GM18873 (cell line): Measurements from ENCODE around the gene ARHGAP23.

Experiments used
- ATAC-seq: cut with Tn5 transposase; IDR thresholded peaks from one replicate; pipeline ENCODE4 v1.9.1; 2021; ENCODE audit warnings: mild to moderate bottlenecking, moderate library complexity, moderate number of reproducible peaks; ENCODE audit not compliant: unreplicated experiment, low FRiP score

The ARHGAP23 gene

GRCh38 chr17:38440614-38441397 is 12.5 kb downstream of the ARHGAP23 start:
- ATAC-seq = no peak

DNA sequence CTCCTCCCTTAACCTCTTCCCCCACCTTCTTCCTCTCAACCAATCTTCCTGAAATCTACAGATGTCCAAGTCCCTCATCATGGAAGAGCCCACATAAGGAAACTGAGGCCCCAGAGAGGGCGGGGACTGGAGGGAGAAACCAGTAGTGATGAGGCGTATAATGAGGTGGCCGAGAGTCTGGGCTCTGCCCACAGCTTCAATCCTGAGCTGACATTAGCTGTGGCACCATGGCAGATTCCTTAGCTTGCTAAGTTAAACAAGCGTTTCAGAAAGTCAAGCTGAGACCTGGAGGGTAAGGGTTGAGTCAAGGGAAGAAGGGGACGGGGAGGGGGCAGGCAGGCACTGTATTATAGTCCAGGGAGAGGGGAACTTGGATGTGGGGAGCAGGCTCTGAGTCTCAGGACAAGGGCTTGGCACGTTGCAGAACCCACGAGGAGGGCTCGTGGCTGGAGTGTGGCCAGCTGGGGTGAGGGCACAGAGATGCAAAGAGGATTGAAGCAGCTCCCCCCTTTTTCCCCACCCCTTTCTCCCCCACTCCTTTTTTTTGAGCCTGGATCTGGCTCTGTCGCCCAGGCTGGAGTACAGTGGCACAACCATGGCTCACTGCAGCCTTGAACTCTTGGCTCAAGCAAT is 13.3 kb downstream of the ARHGAP23 start:
- ATAC-seq = no peak

GRCh38 chr17:38442548-38442947 is 14.3 kb downstream of the ARHGAP23 start:
- no peak for ATAC-seq

- ATAC-seq = no peak
These were observed 15.2 kb downstream of the ARHGAP23 start for GRCh38 chr17:38443356-38444031.

DNA sequence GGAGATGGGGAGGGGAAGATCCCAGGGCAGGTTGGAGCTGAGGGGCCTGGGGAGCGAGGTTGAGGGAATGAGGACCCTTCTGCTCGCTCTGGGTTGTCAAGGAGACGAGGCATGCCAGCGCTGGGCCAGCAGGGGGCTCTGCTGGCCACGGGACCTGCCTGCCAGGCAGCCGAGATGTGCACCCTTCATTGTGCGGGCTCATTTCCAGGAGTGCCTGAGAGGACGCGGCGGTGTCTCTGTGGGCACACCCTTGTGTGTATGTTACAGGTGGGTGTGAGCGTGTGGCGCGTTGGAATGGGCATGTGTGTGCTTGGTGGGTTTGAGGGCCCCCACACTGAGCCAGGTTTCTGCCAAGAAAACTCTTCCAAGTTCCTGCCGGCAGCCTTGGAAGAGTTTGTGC is 15.9 kb downstream of the ARHGAP23 start:
- no peak for ATAC-seq

GRCh38 chr17:38447502-38448085 is 19.3 kb downstream of the ARHGAP23 start:
- ATAC-seq = no peak

- no peak for ATAC-seq
These were observed 20.0 kb downstream of the ARHGAP23 start for GRCh38 chr17:38448208-38448771.

DNA sequence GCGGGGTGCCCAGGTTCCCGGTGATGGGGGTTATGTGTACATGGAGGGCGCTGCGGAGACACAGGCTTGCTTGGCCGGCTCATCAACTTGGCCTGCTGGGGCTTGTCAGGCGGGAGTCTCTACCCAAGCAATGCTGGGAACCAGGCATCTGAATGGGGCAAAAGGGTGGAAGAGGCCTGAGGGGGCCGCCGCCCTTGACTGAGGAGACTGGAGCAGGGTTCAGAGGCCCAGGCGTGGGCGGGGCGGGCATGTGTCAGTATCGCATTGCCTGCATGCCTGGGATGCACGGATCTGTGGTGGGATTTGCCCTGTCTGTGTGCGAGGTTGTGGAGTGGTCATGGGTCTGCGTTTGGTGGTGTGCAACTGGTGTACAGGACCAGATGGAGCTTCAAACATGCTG is 21.1 kb downstream of the ARHGAP23 start:
- no peak for ATAC-seq

GRCh38 chr17:38450557-38451029 is 22.3 kb downstream of the ARHGAP23 start:
- no peak for ATAC-seq

- ATAC-seq = no peak
These were observed 23.0 kb downstream of the ARHGAP23 start for GRCh38 chr17:38451030-38451839.

DNA sequence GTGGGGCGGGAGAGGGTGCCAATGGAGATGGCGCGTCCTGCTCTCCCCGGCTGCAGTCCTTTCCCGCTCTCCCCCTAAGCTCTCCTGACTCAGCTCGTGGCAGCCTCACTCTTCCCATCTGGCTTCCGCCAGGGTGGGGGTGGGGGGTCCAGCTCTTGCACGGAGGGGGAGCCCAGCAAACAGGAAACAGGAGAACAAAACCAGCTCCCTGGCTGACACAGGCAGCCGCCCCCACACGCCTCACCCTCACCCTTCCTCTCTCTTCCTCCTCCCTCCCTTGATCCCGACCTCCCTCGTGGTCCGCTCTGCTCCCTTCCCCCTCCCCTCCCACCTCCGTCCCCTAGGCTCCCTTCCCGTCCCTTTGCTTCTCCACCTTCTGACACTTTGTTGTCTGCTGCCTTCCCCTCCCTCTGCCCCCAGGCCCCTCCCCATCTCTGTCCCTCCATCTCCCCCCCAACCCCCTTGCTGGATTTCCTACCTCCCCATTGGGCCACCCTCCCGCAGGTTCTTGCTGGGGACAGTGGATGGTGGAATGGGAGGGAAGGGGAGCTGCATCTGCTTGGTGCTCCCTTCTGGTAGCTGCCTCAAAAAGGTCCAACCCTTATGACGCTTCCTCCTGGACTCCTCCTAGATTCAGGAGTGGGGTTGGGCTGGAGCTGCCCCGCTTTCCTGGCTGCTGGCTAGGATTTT is 23.7 kb downstream of the ARHGAP23 start:
- no peak for ATAC-seq

- ATAC-seq = no peak
These were observed 24.5 kb downstream of the ARHGAP23 start for GRCh38 chr17:38452719-38453118.

DNA sequence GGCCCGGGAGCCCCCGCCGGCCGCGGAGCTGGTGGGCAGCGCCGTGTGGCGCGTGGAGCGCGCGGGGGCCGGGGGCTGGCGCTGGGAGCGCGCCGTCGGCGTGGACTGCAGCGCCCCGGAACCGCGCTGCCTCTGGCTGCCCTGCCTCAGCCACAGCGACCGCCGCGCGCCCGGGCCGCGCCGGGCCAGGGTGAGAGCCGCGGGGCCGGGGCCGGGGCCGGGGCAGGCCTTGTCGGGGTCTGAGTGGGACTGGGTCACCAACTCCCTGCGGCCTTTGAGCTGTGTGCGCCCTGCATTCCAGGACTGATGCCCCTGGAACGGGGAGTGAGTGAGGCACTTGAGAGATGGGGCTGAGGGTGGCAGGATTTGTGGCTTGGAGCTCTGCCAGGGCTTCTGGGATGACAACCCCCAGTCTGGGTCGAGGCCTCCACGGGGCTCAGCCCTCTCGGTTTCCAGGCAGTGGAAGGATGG is 25.7 kb downstream of the ARHGAP23 start:
- ATAC-seq = no peak

GRCh38 chr17:38454532-38454931 is 26.3 kb downstream of the ARHGAP23 start:
- ATAC-seq = no peak

DNA sequence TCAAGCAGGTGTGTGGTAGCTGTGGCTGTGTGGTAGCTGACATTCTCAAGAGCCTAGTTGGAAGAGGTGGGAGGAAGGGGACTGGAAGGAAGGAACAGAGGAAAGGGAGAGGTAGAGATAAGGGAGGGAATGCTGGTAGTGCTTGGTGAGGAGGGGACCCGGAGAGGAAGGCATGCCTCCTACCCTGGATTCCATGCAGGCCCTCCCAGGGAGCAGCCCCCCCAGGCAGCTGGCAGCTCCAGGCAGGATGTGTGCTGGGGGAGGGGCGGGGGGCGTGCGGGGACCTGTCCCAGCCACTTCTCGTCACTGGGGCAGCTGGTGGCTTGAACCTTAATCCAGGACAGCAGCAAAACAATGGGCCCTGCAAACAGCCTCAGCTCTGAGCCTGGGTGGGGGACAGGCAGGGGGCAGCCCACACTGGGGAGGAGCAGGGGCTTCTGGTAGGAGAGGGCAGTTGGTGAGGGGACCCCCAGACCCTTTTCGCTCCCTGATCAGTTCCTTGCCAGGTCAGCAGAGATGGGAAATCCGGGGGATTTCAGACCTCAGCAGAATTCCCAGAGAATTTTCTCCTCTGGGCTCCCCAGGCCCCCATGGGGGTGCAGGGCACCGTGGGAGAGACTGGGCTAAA is 27.1 kb downstream of the ARHGAP23 start:
- ATAC-seq = no peak

DNA sequence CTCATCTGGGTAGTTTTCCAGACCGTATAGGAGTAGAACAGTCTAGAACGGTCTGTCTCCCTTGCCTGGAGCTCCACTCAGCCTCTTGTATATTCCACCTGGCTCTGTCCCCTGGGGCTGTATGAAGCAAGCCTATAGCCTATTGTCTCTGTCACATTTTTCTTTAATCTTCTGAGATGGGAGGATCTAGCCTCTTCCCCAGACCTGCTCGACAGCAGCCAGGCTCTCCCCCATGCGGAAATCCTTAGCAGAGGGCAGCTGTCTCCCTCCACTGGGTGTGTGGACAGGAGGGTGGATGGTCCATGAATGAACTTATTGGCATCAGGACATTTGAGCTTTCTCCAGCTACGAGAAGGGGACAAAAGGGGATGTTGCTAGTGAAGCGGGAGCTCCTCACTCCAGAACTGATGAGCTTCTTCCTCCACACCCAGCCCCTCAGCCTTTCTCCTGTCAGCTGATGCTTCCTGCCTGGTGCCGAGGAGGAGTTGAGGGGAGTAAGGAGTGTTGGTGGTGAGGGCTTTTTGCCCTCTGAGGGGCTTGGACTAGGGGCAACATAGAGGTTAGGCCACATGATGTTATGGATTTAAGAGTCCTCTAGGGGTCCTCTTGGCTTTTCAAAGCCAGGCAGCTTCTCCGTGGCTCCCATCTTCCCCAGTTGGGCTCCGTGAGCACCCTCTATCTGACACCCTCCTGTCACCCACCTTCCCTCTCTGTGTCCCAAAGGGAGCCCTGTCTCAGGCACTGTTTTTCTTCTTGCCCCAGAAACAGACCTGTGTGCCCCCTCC is 28.0 kb downstream of the ARHGAP23 start:
- ATAC-seq = no peak

DNA sequence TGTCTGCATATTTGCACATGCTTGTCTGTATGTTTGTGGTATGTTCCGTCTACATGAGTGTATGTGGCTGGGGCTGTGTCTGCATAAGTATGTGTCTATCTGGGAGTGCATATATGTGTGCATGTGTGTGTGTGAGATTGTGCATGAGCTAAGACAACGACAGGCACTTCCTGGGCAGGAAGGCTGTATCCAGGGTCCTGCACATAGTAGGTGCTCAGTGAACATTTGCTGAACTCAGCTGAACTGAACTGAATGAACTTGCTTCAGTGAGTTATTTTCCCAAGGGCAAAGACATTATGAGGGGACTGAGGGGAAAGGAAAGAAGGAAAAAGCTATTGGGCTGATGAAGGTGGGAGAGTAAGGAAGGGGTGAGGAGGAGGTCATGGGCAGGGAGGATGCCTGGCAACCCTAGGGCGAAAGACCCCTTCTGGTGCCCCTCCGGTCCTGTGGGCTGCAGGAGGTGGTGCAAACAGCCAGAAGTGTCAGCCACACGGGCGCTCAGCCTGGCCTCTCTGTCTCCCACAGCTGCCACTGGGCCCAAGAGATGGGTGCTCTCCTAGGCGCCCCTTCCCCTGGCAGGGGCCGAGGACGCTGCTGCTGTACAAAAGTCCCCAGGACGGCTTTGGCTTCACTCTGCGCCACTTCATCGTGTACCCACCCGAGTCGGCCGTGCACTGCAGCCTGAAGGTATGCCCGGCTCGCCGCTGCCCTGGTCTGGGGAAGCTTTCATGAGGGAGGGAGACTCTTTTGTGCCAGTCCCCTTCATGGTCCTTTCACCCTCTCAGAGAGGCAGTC is 29.5 kb downstream of the ARHGAP23 start:
- no peak for ATAC-seq
